NCI-H146 (cell line): ENCODE results near the gene SMOC1.
"Not testable (repeated sequence)": the region's sequence is repeated elsewhere in the genome, so short reads cannot be mapped to it uniquely, and the experiment has no call there.

Experiments used
- DNase-seq: peaks from one replicate; lab custom pipeline; 2025; lab: John Stamatoyannopoulos, UW

Gene SMOC1

GRCh38 chr14:69901113-69901951, 22.1 kb downstream of the SMOC1 start:
- no peak for DNase-seq

GRCh38 chr14:69903046-69903445, 23.8 kb downstream of the SMOC1 start:
- not testable (repeated sequence) for DNase-seq

- DNase-seq = no peak
Measured at GRCh38 chr14:69904246-69904645, 25.0 kb downstream of the SMOC1 start.

DNA sequence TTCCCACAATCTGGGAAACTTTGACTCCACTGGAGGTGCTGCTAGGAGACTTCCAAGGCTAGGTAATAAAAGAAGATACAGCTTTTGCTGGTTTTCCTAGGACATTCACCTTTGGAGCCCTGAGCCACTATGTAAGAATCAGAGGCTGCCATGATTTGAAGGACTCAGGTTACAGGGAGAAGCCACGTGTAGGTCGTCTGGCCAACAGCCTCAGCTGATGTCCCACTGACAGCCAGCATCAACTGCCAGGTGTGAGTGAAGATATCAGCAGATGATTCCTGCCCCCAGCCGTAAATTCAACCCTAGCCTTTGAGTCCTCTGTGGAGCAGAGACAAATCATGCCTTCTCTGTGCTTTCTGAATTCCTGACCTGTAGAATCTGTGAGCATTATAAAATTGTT, 27.0 kb downstream of the SMOC1 start:
- DNase-seq = peak; percentile 42

- no peak for DNase-seq
Measured at GRCh38 chr14:69909826-69910550, 30.8 kb downstream of the SMOC1 start.

DNA sequence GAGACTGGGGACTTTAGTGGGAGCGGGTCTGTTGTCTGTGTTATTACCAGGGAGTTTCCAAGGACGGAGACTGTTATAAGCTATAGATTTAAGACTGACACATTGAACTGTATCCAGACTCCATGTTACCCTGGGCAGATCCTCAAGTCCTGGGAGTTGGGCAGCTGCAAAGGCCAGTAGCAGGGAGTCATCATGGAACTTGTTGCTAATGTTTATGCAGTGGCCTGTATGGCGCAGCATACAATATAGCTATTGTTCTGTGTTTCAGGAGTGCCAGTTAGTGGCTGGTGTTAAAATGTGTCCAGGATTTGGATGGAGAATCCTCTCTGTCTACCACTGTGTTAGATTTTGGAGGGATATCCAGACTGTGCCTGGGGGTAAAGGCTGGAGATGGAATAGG, 31.7 kb downstream of the SMOC1 start:
- no peak for DNase-seq

GRCh38 chr14:69913686-69914085, 34.5 kb downstream of the SMOC1 start:
- no peak for DNase-seq

DNA sequence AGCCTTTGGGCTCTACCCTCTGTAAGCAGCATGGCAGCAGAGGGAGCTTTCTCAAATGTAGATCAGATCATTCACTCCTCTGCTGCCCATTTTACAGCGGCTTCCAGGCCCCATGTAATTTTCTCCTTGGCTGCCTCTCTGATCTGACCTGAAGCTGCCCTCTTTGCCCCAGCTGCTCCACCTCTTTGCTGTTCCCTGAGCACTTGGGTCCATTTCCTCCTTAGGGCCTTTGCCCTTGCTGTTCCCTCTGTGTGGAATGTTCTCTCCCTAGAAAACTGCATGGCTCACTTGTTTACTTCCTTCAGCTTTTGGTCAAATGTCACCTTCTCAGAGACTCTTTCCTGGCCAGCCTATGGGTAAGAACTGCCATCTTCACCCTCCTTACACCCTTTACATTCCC, 37.2 kb downstream of the SMOC1 start:
- DNase-seq = no peak

DNA sequence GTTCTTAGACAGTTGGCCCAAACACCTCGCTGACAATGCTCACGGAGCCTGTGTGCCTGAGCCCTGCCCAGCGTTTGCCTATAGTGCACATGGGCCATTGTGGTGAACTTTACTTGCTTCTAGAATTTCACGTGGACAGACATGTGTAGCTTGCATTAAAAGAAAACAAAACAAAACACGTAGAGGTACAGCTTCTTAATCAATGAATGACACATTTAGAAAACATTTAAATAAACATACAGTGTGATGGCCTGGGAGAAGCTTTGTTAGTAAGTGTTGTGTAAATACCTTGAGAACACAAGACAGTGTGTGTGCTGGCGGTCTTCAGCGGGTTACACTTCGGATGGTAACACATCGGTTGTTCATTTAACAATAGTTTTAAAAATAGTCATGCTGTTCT, 38.1 kb downstream of the SMOC1 start:
- DNase-seq = no peak

DNA sequence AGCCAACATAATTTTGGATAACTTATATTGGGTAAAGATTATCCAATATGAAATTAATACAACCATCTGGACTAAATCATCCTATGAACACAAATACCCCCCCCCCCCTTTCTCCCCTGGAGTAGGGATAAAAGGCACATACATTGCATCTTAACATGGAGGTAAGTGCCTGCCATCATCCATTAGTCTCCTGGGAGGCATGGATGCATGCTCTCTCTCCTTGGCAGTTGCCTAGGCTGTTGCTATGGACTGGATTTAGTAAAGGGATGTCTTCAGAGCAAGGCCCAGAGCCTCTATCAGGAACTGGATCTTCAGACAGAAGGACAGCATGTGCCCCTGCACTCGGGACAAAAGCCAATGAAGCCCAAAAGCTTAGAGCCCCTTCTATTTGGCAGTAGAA, 40.6 kb downstream of the SMOC1 start:
- DNase-seq = no peak

DNA sequence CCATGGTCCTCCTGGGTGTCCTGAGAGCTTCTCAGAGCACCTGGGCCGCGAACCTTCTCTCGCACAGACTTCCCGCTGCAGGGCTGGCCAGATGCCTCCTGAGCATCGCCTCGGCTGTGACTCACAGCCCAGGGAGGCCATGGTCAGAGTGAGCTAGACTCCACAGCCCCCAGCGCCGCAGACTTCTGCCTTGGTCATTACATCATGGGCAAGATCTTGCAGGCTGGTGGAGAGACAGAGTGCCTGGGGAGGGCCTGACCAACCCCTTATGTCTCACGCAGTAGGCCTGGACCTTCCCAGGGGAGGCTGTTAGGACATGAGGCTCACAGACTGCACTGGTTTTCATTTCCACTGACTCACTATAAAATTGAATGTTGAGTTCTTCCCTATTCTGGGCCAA, 41.8 kb downstream of the SMOC1 start:
- DNase-seq = no peak

DNA sequence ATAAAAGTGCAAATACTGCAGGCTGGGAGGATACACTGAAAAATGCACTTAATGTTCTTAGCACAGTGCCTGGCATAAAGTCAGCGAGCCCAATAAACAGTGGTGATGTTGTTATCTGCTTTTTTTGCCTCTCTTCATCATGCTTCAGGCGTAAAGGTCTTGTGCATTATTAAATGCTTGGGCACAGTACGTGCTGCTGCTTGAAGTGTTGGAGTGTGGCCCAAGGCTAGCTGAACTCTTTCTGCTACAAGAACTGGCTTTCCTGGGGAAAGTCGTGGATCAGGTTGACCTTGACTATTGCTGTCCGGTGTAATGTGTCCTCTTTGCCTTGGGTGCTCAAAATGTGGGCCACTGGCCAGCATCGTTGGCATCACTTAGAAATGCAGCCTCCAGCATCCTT, 43.0 kb downstream of the SMOC1 start:
- DNase-seq = no peak

DNA sequence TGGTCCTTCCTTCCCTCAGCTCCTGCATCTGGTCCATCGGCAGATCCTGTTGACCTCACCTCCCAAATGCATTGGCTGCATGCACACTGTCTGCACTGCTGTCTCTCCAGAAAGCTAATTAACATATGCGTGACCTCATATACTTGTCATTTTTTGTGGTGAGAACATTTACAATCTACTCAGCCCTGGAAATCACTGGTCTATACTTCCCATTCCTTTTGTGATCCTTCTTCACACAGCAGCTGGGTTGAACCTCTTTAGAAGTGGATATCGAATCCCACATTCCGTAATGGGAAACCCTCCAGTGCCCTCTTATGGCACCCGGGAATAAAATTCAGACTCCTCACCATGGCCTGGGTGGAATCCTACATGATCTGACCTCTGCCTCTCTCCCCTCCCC, 45.0 kb downstream of the SMOC1 start:
- DNase-seq = peak; percentile 4

- DNase-seq = no peak
Measured at GRCh38 chr14:69928111-69928523, 48.9 kb downstream of the SMOC1 start.

- no peak for DNase-seq
Measured at GRCh38 chr14:69930780-69931379, 51.7 kb downstream of the SMOC1 start.

DNA sequence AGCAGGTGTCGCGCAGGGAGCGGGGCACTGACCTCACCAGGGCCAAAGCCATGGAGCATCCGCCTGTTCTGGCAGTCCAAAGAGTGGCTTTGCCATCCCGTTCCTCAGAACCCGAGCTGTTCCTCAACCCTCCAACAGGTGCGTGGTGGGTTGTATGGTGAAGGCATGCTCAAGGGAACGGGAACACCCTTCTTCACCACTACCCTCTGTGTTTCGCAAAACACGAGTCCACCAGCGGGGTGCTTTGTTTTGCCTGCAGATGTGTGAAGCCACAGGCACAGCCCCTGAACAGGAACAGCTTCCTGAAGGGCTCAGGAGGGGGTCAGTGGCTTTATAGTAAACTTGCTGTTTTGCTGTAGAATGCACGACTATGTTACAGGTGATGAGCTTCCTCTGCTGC, 52.7 kb downstream of the SMOC1 start:
- DNase-seq = peak; percentile 38

DNA sequence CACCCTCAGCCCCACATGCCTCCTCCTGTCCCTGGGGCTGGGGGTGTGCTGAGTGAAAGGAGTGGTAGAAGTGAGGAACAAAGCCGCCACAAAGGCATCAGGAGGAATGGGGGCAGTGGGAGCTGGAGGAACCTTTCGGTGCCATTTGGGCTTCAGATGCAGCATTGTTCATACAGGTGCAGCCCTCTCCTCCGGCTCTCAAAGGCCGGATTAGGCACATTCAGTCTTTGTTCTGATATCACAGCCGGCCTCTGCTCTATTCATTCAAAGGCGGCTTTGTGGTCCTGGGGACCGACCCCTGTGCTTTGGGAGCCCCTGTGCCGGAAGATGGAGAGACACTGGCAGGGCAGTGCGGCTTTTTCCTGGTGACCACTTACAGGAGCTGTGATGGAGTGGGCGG, 53.2 kb downstream of the SMOC1 start:
- DNase-seq = no peak

DNA sequence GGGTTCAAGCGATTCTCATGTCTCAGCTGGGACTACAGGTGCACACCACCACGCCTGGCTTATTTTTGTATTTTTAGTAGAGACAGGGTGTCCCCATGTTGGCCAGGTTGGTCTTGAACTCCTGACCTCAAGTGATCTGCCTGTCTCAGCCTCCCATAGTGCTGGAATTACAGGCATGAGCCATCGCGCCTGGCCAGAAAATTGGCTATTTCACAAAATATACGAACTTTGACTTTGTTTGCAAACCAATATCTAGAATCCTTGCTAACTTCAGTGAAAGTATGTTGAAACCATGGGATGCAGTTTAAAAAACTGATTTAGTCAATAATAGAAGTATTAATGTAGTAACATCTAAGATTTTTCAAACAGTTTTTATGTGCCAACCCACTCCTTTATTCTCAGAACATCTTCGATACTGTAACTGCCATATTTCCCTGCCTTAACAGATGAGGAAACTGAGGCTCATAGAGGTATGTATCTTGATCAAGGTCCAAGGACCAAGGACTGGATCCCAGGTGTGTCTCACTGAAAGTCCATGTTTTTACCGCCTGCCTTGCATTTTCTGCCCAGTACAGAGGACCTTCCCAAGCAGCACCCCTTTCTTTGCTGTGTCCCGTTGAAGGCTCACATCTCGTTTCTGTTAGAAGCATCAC, 54.5 kb downstream of the SMOC1 start:
- no peak for DNase-seq

GRCh38 chr14:69937367-69938081, 58.3 kb downstream of the SMOC1 start:
- DNase-seq = no peak

GRCh38 chr14:69938751-69939150, 59.5 kb downstream of the SMOC1 start:
- DNase-seq = no peak

DNA sequence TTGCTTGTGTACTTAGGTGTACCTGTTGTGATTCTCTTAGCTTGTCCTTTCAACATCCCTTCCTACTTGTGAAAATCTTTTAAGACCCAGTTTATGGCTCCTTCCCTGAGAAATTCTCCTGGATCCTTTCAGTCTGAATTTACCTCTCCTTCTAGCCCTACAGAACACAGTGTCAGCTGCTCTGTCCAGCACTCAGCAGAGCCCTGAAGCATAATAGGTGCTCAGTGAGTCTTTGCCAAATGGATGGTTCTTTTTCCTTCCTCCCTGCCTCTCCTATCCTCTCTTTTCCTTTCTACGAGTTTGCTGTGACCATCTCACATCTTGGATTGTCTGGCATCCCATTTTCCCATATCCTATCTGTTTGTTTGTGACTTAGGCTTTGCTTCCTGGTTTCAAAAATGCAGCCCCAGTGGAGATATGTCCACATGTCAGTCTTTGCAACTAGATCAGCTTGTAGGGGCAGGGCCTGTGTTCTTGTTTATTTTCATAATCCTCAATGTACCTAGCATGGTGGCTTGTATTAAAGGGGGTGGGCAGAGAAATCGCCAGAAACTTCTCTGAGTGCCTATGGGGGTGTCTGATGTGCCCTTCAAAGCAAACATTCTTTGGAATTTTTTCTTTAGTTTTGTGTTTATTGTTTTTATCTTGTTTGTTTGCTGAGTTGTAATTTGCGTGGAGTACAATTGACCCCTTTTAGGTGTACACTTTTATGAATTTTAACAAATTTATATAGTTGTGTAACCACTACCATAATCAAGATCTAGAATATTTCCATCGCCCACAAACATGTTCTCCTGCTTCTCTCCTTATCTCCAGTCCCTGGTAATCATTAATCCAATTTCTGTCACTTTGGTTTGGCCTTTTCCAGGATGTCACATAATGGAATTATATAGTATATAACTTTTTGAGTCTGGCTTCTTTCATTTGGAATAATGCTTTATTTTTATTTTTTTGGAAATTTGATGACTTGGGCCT, 62.8 kb downstream of the SMOC1 start:
- no peak for DNase-seq
